Neural progenitor cell (in vitro differentiated cells): ENCODE data around the gene ZNF462.

Experiments
- CTCF ChIP-seq: fragments of 200-600 bp; sonication (generic); IDR thresholded peaks from 2 replicates; pipeline ENCODE4 v1.5.1; 2017; ENCODE audit warnings: antibody characterized with exemption, mild to moderate bottlenecking
- EZH2phosphoT487 ChIP-seq: fragments of 200-600 bp; sonication (generic); IDR thresholded peaks from 2 replicates; pipeline ENCODE4 v1.6.1; 2017; ENCODE audit warnings: antibody characterized with exemption

- TF ChIP-seq CTCF, result peak; percentile 3
- no peak for TF ChIP-seq EZH2phosphoT487
Measured at GRCh38 chr9:106860721-106861639, 2.0 kb upstream of the ZNF462 start.
